B cell (primary cell): Measurements from ENCODE around the gene RPL10. TPM values are rescaled to one million over a fixed set of nuclear protein-coding genes. Genes with fewer than 3 reads are reported as not detected.

ENCODE experiments used
- ATAC-seq: fragments of 200-7000 bp; cut with Tn5 transposase; one replicate; pipeline ENCODE4 v1.10.0; 2021; ENCODE audit warnings: low read depth, mild to moderate bottlenecking, moderate number of reproducible peaks, moderate library complexity
- CTCF ChIA-PET: fragments of 350-600 bp; sonication (Branson Sonifier 250); formaldehyde crosslinking; loops from one replicate; lab custom pipeline; 2021; ENCODE audit warnings: antibody characterized with exemption, inconsistent platforms; lab: Charles Lee
- POLR2A ChIA-PET: fragments of 350-600 bp; sonication (Branson Sonifier 250); formaldehyde crosslinking; loops from one replicate; lab custom pipeline; 2021; ENCODE audit warnings: antibody characterized with exemption; lab: Charles Lee
- DNase-seq: peaks from one replicate; pipeline ENCODE4 v3.0.0; 2013
- H2AFZ ChIP-seq: 2 replicates; pipeline ENCODE4 v1.6.1; 2012; ENCODE audit warnings: mild to moderate bottlenecking, low read depth, low read length; ENCODE audit not compliant: insufficient read depth, poor library complexity, severe bottlenecking
- H3K27ac ChIP-seq, 2 donors: 1 replicate in 1 of 2; 2 replicates in 1 of 2; pipeline ENCODE4 v1.5.1; 2012 to 2013; ENCODE audit warnings: low read length in 2 of 2, mild to moderate bottlenecking in 2 of 2, moderate library complexity in 1 of 2
- H3K27me3 ChIP-seq, 4 experiments: fragments of 200-600 bp in 1 of 4; sonication (generic) in 1 of 4; replicated peaks in 1 of 4; 1 replicate in 2 of 4; 2 replicates in 2 of 4; pipeline versions ENCODE4 v1.6.1 to v1.7.0; 2013 to 2016; ENCODE audit warnings: low read length in 3 of 4, mild to moderate bottlenecking in 2 of 4, mixed read lengths in 1 of 4, moderate library complexity in 1 of 4; ENCODE audit not compliant: insufficient read depth in 4 of 4, control insufficient read depth in 3 of 4; ENCODE audit errors: control extremely low read depth in 1 of 4
- H3K36me3 ChIP-seq, 2 experiments: replicated peaks in 1 of 2; 1 replicate in 1 of 2; 2 replicates in 1 of 2; pipeline versions ENCODE4 v1.6.1 to v1.7.1; 2013; ENCODE audit warnings: low read length in 1 of 2; ENCODE audit not compliant: insufficient read depth in 2 of 2, control insufficient read depth in 1 of 2; ENCODE audit errors: control extremely low read depth in 1 of 2, extremely low read depth in 1 of 2
- H3K4me1 ChIP-seq, 2 donors: fragments of 200-600 bp in 1 of 2; sonication (generic) in 1 of 2; 1 replicate in 1 of 2; 2 replicates in 1 of 2; pipeline versions ENCODE4 v1.5.1 to v1.6.1; 2013 to 2017; ENCODE audit warnings: low read length in 2 of 2; ENCODE audit not compliant: control insufficient read depth in 2 of 2, insufficient read depth in 2 of 2
- H3K4me2 ChIP-seq: replicated peaks from 2 replicates; pipeline ENCODE3; 2012; ENCODE audit warnings: mild to moderate bottlenecking, low read depth, low read length; ENCODE audit not compliant: poor library complexity, severe bottlenecking
- H3K4me3 ChIP-seq, 5 experiments: fragments of 200-600 bp in 1 of 5; sonication (generic) in 1 of 5; 1 replicate in 3 of 5; 2 replicates in 2 of 5; pipeline versions ENCODE4 v1.5.1 to v1.7.0; 2011 to 2016; ENCODE audit warnings: low read length in 4 of 5, mild to moderate bottlenecking in 4 of 5, low read depth in 2 of 5, control low read depth in 1 of 5, moderate library complexity in 1 of 5; ENCODE audit not compliant: insufficient read depth in 1 of 5; ENCODE audit errors: control extremely low read depth in 1 of 5, extremely low read depth in 1 of 5
- H3K79me2 ChIP-seq: fragments of 200-600 bp; sonication (generic); one replicate; pipeline ENCODE4 v1.6.0; 2016; ENCODE audit warnings: low read length; ENCODE audit not compliant: control insufficient read depth, insufficient read depth
- H3K9ac ChIP-seq: fragments of 200-600 bp; sonication (generic); 2 replicates; pipeline ENCODE4 v1.6.1; 2017; ENCODE audit warnings: mild to moderate bottlenecking, low read length, moderate library complexity
- H3K9me3 ChIP-seq, 3 donors: one replicate each; pipeline versions ENCODE4 v1.6.1 to v1.7.1; 2013; ENCODE audit warnings: low read length in 2 of 3; ENCODE audit not compliant: control insufficient read depth in 2 of 3, insufficient read depth in 1 of 3; ENCODE audit errors: control extremely low read depth in 1 of 3
- H4K20me1 ChIP-seq: 2 replicates; pipeline ENCODE4 v1.6.0; 2012; ENCODE audit warnings: mild to moderate bottlenecking, low read length; ENCODE audit not compliant: insufficient read depth, control insufficient read depth, poor library complexity, severe bottlenecking
- H3K27ac Mint-ChIP-seq: one replicate; pipeline ENCODE4 v1.8.0; 2021; ENCODE audit warnings: mixed read lengths
- H3K27me3 Mint-ChIP-seq: one replicate; pipeline ENCODE4 v1.8.0; 2021; ENCODE audit warnings: mixed read lengths
- H3K4me1 Mint-ChIP-seq: one replicate; pipeline ENCODE4 v1.8.0; 2021; ENCODE audit warnings: mixed read lengths
- H3K4me3 Mint-ChIP-seq: one replicate; pipeline ENCODE4 v1.8.0; 2021; ENCODE audit warnings: mixed read lengths
- H3K9me3 Mint-ChIP-seq: one replicate; pipeline ENCODE4 v1.8.0; 2022; ENCODE audit warnings: mixed read lengths; ENCODE audit not compliant: insufficient read depth
- CTCF ChIP-seq: fragments of 200-600 bp; IDR thresholded peaks from one replicate; pipeline ENCODE4 v1.8.0; 2022; ENCODE audit warnings: antibody characterized with exemption, mild to moderate bottlenecking
- EZH2 ChIP-seq: IDR thresholded peaks from 2 replicates; pipeline ENCODE4 v1.6.1; 2012; ENCODE audit warnings: borderline replicate concordance, low read depth, mild to moderate bottlenecking, moderate library complexity, low read length; ENCODE audit not compliant: insufficient read depth, poor library complexity, severe bottlenecking
- WGBS: methylation state at CpG from one replicate; pipeline ENCODE4 v1.1.5; 2013; ENCODE audit warnings: missing lambda C conversion rate; ENCODE audit not compliant: insufficient coverage; 5-methylcytosine and 5-hydroxymethylcytosine counted together
- intact Hi-C: fragments of 100-400 bp; cut with micrococcal nuclease; formaldehyde crosslinking; loops from one replicate; pipeline ENCODE4 v1.10.0; 2022
- polyA plus RNA-seq: library from polyadenylated mRNA; depleted of rRNA; stranded (reverse); fragments of >200 nt; gene quantifications from 2 replicates; pipeline ENCODE4 v1.2.3, GENCODE V29; 2012
- total RNA-seq, 2 donors: library from RNA; stranded (reverse); fragments of 120-200 nt in 1 of 2; gene quantifications; 1 replicate in 1 of 2; 2 replicates in 1 of 2; pipeline versions ENCODE4 v1.2.3 to v1.2.4, GENCODE V29; 2013 to 2022

RPL10 gene
- total and polyA plus RNA-seq, 2 donors (not counting 1 experiment from before 2014, with no cell fraction given): 4,073 to 16,482 TPM

DNA sequence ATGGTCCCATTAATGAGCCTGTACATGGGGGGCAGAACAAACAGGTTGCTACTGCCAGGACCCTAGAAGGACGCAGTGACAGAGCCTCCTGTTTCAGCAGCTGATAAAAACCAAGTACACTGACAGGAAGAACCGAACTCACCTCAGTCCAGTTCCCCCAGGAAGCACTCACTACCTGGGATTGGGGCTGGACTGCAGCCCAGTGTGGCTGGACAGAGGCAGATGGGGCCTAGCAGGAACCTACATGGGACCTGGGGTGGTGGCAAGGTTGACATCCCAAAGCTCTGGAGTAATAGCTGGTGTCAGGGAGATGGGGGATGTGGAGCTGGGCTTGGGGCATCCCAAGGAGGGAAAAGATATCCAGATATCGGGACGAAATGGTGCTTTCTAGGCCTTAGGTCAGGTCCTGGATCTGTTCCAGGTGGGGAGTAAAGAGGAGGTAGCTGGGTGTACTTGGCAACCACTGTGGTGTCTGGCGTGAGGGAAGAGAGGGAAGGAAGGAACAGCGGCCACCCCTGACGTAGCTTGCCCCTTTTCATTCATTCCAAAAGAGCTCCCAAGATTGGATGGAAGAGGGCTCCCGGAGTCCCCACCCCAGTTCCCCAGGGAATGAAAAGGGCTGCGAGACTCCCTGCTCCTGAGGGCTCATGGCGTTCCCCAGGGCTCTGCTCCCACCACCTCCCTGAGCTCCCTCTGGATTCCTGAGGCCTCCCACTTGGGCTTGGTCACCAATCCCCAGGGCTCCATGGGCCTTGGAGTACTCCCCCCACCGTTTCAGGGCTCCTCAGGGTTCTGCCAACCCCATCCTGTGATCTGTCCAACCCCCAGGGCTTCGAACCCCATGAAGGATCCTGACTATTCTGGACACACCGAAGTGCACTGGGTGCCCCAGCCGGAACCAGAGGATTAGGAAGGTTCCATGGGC, 14.6 kb upstream of the RPL10 start:
- no peak overlapping the region for H3K4me3 ChIP-seq
- peaks cover 0 to 7% of the 10 kb centered on the region in 2 experiments for H3K36me3 ChIP-seq
- ChIA-PET POLR2A (interaction anchor here (0.6 kb wide), 1 partner anchor 50 kb away, joined by 3 read pairs; no protein-coding TSS in a partner anchor), CTCF (interaction anchor here (1.0 to 1.4 kb wide), 2 partner anchors 9 to 10 kb away, joined by 3 to 6 read pairs; partner anchors contain the start of gene FLNA)
- no peak for ATAC-seq
- H3K4me1 Mint-ChIP-seq: peaks cover 18% of the 10 kb centered on the region
- H3K9me3 ChIP-seq: no peaks in the 10 kb centered on the region
- no peak for TF ChIP-seq CTCF
- no peak for TF ChIP-seq EZH2
- H3K9me3 Mint-ChIP-seq: no peaks in the 10 kb centered on the region
- no peak overlapping the region for H3K27ac Mint-ChIP-seq
- H3K4me2 ChIP-seq: no peak overlapping the region
- no peaks in the 10 kb centered on the region for H4K20me1 ChIP-seq
- intact Hi-C loops: no loop called here
- H3K27me3 Mint-ChIP-seq: no peaks in the 10 kb centered on the region
- no peaks in the 10 kb centered on the region for H3K27me3 ChIP-seq
- 86% methylated on average over 7 of the region's 14 CpGs for WGBS
- DNase-seq: no peak
- H3K4me1 ChIP-seq: peaks cover 14 to 16% of the 10 kb centered on the region in 2 donors
- no peak overlapping the region for H3K27ac ChIP-seq
- H3K79me2 ChIP-seq: peaks cover 10% of the 10 kb centered on the region
- H2AFZ ChIP-seq: no peak overlapping the region
- no peak overlapping the region for H3K4me3 Mint-ChIP-seq
- no peak overlapping the region for H3K9ac ChIP-seq
